Endothelial cell (in vitro differentiated cells): ENCODE measurements around the gene ZNF423. TPM values are rescaled to one million over a fixed set of nuclear protein-coding genes. Genes with fewer than 3 reads are reported as not detected.
A peak's percentile ranks its signal among the peaks of the same experiment; 100 is the strongest.

Source experiments
- DNase-seq: peaks from one replicate; pipeline ENCODE4 v3.0.0; 2021; ENCODE audit warnings: low spot score
- H3K27ac Mint-ChIP-seq: one replicate; pipeline ENCODE4 v1.8.0; 2021; ENCODE audit warnings: mixed read lengths, inconsistent platforms; ENCODE audit not compliant: unreplicated experiment
- H3K27me3 Mint-ChIP-seq: one replicate; pipeline ENCODE4 v1.8.0; 2021; ENCODE audit warnings: mild to moderate bottlenecking, moderate library complexity, mixed read lengths, inconsistent platforms; ENCODE audit not compliant: unreplicated experiment
- H3K36me3 Mint-ChIP-seq: one replicate; pipeline ENCODE4 v1.8.0; 2021; ENCODE audit warnings: mild to moderate bottlenecking, low read depth, mixed read lengths, inconsistent platforms; ENCODE audit not compliant: unreplicated experiment
- H3K4me1 Mint-ChIP-seq: one replicate; pipeline ENCODE4 v1.8.0; 2021; ENCODE audit warnings: mild to moderate bottlenecking, mixed read lengths, inconsistent platforms; ENCODE audit not compliant: unreplicated experiment
- H3K4me3 Mint-ChIP-seq: one replicate; pipeline ENCODE4 v1.8.0; 2021; ENCODE audit warnings: mild to moderate bottlenecking, mixed read lengths, inconsistent platforms; ENCODE audit not compliant: unreplicated experiment
- H3K9me3 Mint-ChIP-seq: one replicate; pipeline ENCODE4 v1.8.0; 2021; ENCODE audit warnings: mixed read lengths, inconsistent platforms; ENCODE audit not compliant: unreplicated experiment
- CTCF ChIP-seq: fragments of 200-600 bp; sonication (generic); IDR thresholded peaks from one replicate; pipeline ENCODE4 v1.5.0; 2021; ENCODE audit warnings: antibody characterized with exemption; ENCODE audit not compliant: unreplicated experiment
- total RNA-seq: library from RNA; stranded (reverse); fragmentation: NEBNext Ultra II Directional; extraction: Animal tissue kit (Norgen Biotek cat#: 25700); gene quantifications from one replicate; pipeline ENCODE4 v1.2.1, GENCODE V29; 2021; ENCODE audit not compliant: unreplicated experiment

ZNF423 gene
- total RNA-seq, 1 donor from 2014 or later, result 44.8 TPM

GRCh38 chr16:49550140-49550539 is 305.8 kb downstream of the ZNF423 start:
- TF ChIP-seq CTCF, result no peak
- Mint-ChIP-seq H3K36me3 (no peaks in the 10 kb centered on the region), H3K4me1 (peaks cover 5% of the 10 kb centered on the region), H3K9me3 (no peaks in the 10 kb centered on the region), H3K4me3 (no peak overlapping the region), H3K27me3 (peaks cover 6% of the 10 kb centered on the region), H3K27ac (no peak overlapping the region)
- DNase-seq, result no peak

GRCh38 chr16:49548325-49548970 is 307.5 kb downstream of the ZNF423 start:
- Mint-ChIP-seq H3K4me3 (no peak overlapping the region), H3K4me1 (peaks cover 5% of the 10 kb centered on the region), H3K27ac (peak overlapping the region; percentile 28), H3K27me3 (peaks cover 8% of the 10 kb centered on the region), H3K36me3 (peaks cover 7% of the 10 kb centered on the region), H3K9me3 (no peaks in the 10 kb centered on the region)
- DNase-seq, result no peak
- TF ChIP-seq CTCF, result no peak

GRCh38 chr16:49547448-49547847 is 308.5 kb downstream of the ZNF423 start:
- Mint-ChIP-seq H3K9me3 (no peaks in the 10 kb centered on the region), H3K4me3 (no peak overlapping the region), H3K4me1 (peaks cover 5% of the 10 kb centered on the region), H3K36me3 (peaks cover 7% of the 10 kb centered on the region), H3K27ac (no peak overlapping the region), H3K27me3 (peaks cover 8% of the 10 kb centered on the region)
- DNase-seq, result no peak
- no peak for TF ChIP-seq CTCF

GRCh38 chr16:49546735-49547134 is 309.2 kb downstream of the ZNF423 start:
- TF ChIP-seq CTCF, result no peak
- Mint-ChIP-seq H3K27me3 (peaks cover 8% of the 10 kb centered on the region), H3K4me1 (peaks cover 5% of the 10 kb centered on the region), H3K27ac (no peak overlapping the region), H3K4me3 (no peak overlapping the region), H3K9me3 (no peaks in the 10 kb centered on the region), H3K36me3 (peaks cover 7% of the 10 kb centered on the region)
- DNase-seq, result no peak

- TF ChIP-seq CTCF, result no peak
- peaks cover 10% of the 10 kb centered on the region for H3K36me3 Mint-ChIP-seq
- peaks cover 11% of the 10 kb centered on the region for H3K27me3 Mint-ChIP-seq
- no peaks in the 10 kb centered on the region for H3K9me3 Mint-ChIP-seq
- DNase-seq, result no peak
- H3K27ac Mint-ChIP-seq, result no peak overlapping the region
- H3K4me3 Mint-ChIP-seq, result no peak overlapping the region
- peaks cover 1% of the 10 kb centered on the region for H3K4me1 Mint-ChIP-seq
Measured at GRCh38 chr16:49545741-49546448, 310.0 kb downstream of the ZNF423 start.
